Endothelial cell of umbilical vein (primary cell): Measurements from ENCODE around the gene ABTB2. TPM values are rescaled to one million over a fixed set of nuclear protein-coding genes. Genes with fewer than 3 reads are reported as not detected.

ENCODE experiments used
- BruUV-seq: library from RNA; stranded (reverse); fragments of 400-500 nt; replicated peaks from 2 replicates; lab custom pipeline; 2021; lab: Mats Ljungman, UMichigan
- CTCF ChIA-PET: fragments of 300-600, 350-600 bp; sonication (Branson Sonifier 250); formaldehyde crosslinking; loops from one replicate; lab custom pipeline; 2021; ENCODE audit warnings: antibody characterized with exemption, inconsistent platforms; lab: Charles Lee
- POLR2A ChIA-PET: fragments of 300-600, 350-600 bp; sonication (Branson Sonifier 250); formaldehyde crosslinking; loops from one replicate; lab custom pipeline; 2021; ENCODE audit warnings: antibody characterized with exemption, inconsistent platforms; lab: Charles Lee
- DNase-seq: peaks from one replicate; pipeline ENCODE4 v3.0.0-alpha.2; 2011; ENCODE audit warnings: low read depth, low spot score
- FAIRE-seq: peaks from 2 replicates; lab custom pipeline; 2011; peaks lifted over from hg19 to GRCh38; lab: Jason Lieb, UNC
- H2AFZ ChIP-seq: 2 replicates; pipeline ENCODE4 v1.6.0; 2012; ENCODE audit warnings: low read depth, low read length, control low read depth, inconsistent platforms
- H3K27ac ChIP-seq: 2 replicates; pipeline ENCODE4 v1.5.1; 2011; ENCODE audit warnings: low read depth, mild to moderate bottlenecking, control low read depth, low read length, moderate library complexity; ENCODE audit not compliant: insufficient read depth
- H3K27me3 ChIP-seq, 2 experiments: 2 replicates each; pipeline versions ENCODE4 v1.6.0 to v1.6.1; 2011; ENCODE audit warnings: low read length in 2 of 2, mixed read lengths in 1 of 2; ENCODE audit not compliant: control insufficient read depth in 2 of 2, insufficient read depth in 2 of 2
- H3K36me3 ChIP-seq, 2 experiments: 2 replicates in 1 of 2; 3 replicates in 1 of 2; pipeline ENCODE4 v1.5.1; 2011; ENCODE audit warnings: low read length in 2 of 2, mild to moderate bottlenecking in 1 of 2, moderate library complexity in 1 of 2; ENCODE audit not compliant: control insufficient read depth in 2 of 2, insufficient read depth in 2 of 2; ENCODE audit errors: extremely low read depth in 1 of 2
- H3K4me1 ChIP-seq: 3 replicates; pipeline ENCODE4 v1.5.1; 2011; ENCODE audit warnings: mild to moderate bottlenecking, low read length; ENCODE audit not compliant: control insufficient read depth, insufficient read depth; ENCODE audit errors: extremely low read depth
- H3K4me2 ChIP-seq: 2 replicates; pipeline ENCODE4 v1.6.1; 2011; ENCODE audit warnings: low read length, control low read depth, mixed read lengths; ENCODE audit not compliant: insufficient read depth
- H3K4me3 ChIP-seq, 3 experiments: fragments of 200-600 bp in 1 of 3; sonication (generic), shearing (Covaris generic) in 1 of 3; replicated peaks in 1 of 3; 2 replicates each; pipeline ENCODE4 v1.5.1; 2011 to 2016; ENCODE audit warnings: control low read depth in 3 of 3, low read length in 3 of 3, mild to moderate bottlenecking in 2 of 3, inconsistent platforms in 1 of 3, low read depth in 1 of 3, moderate library complexity in 1 of 3; ENCODE audit not compliant: insufficient read depth in 1 of 3
- H3K79me2 ChIP-seq: 2 replicates; pipeline ENCODE4 v1.6.0; 2012; ENCODE audit warnings: low read length, inconsistent platforms; ENCODE audit not compliant: control insufficient read depth, insufficient read depth
- H3K9ac ChIP-seq: replicated peaks from 2 replicates; pipeline ENCODE3; 2011; ENCODE audit warnings: low read length, control low read depth; ENCODE audit not compliant: insufficient read depth; ENCODE audit errors: extremely low read depth
- H3K9me1 ChIP-seq: replicated peaks from 3 replicates; pipeline ENCODE4 v1.6.0; 2011; ENCODE audit warnings: mild to moderate bottlenecking, low read length; ENCODE audit not compliant: control insufficient read depth, insufficient read depth; ENCODE audit errors: extremely low read depth
- H3K9me3 ChIP-seq: replicated peaks from 2 replicates; pipeline ENCODE4 v1.5.1; 2012; ENCODE audit warnings: low read length, inconsistent platforms; ENCODE audit not compliant: control insufficient read depth, insufficient read depth
- H4K20me1 ChIP-seq: replicated peaks from 2 replicates; pipeline ENCODE3; 2011; ENCODE audit warnings: mild to moderate bottlenecking, low read length; ENCODE audit not compliant: control insufficient read depth, insufficient read depth; ENCODE audit errors: extremely low read depth
- CTCF ChIP-seq, 2 donors: IDR thresholded peaks; 1 replicate in 1 of 2; 2 replicates in 1 of 2; pipeline ENCODE4 v1.5.1; 2011; ENCODE audit warnings: low read length in 2 of 2, mild to moderate bottlenecking in 2 of 2, moderate library complexity in 2 of 2, control low read depth in 1 of 2, inconsistent platforms in 1 of 2, low read depth in 1 of 2; ENCODE audit not compliant: insufficient read depth in 1 of 2; ENCODE audit errors: extremely low read depth in 1 of 2
- EZH2 ChIP-seq: IDR thresholded peaks from 2 replicates; pipeline ENCODE4 v1.6.1; 2012; ENCODE audit warnings: borderline replicate concordance, low read depth, mild to moderate bottlenecking, moderate library complexity, low read length, inconsistent platforms; ENCODE audit not compliant: severe bottlenecking
- FOS ChIP-seq: IDR thresholded peaks from 2 replicates; pipeline ENCODE4 v1.6.1; 2011; ENCODE audit warnings: mild to moderate bottlenecking, low read length, moderate library complexity, borderline replicate concordance; ENCODE audit not compliant: insufficient read depth
- GATA2 ChIP-seq: IDR thresholded peaks from 2 replicates; pipeline ENCODE4 v1.7.0; 2011; ENCODE audit warnings: low read depth, mild to moderate bottlenecking, moderate library complexity, mixed read lengths, low read length; ENCODE audit not compliant: insufficient read length, insufficient read depth
- JUN ChIP-seq: IDR thresholded peaks from 2 replicates; pipeline ENCODE4 v1.6.1; 2011; ENCODE audit warnings: borderline replicate concordance, low read depth; ENCODE audit not compliant: insufficient read length, insufficient read depth
- MYC ChIP-seq: IDR thresholded peaks from one replicate; pipeline ENCODE4 v1.6.1; 2011; ENCODE audit warnings: mild to moderate bottlenecking, low read depth, low read length
- POLR2A ChIP-seq: IDR thresholded peaks from 2 replicates; pipeline ENCODE4 v1.6.1; 2012; ENCODE audit warnings: low read depth, mild to moderate bottlenecking, control low read depth, low read length
- POLR2AphosphoS5 ChIP-seq: IDR thresholded peaks from 2 replicates; pipeline ENCODE4 v1.6.1; 2012; ENCODE audit warnings: low read depth, mild to moderate bottlenecking, control low read depth, low read length, moderate library complexity; ENCODE audit not compliant: insufficient read depth
- dilution Hi-C: fragments of 300-500 bp; cut with MboI; formaldehyde crosslinking; loops from one replicate; pipeline ENCODE4 v1.15.0; 2019; ENCODE audit warnings: low sequenced_read_pairs; ENCODE audit not compliant: extremely low pct_ligation_motif_present
- intact Hi-C: fragments of 100-400 bp; cut with micrococcal nuclease; formaldehyde crosslinking; loops from one replicate; pipeline ENCODE4 v1.10.0; 2022
- polyA plus RNA-seq, 4 experiments: library from polyadenylated mRNA; depleted of rRNA in 3 of 4; stranded (reverse) in 3 of 4; unstranded in 1 of 4; fragments of >200 nt; gene quantifications; 2 replicates each; pipeline versions ENCODE4 v1.2.1 to v1.2.3, GENCODE V29; 2011 to 2012; ENCODE audit warnings: missing spikeins in 1 of 4
- total RNA-seq: library from RNA; stranded (reverse); gene quantifications from 2 replicates; pipeline ENCODE4 v1.2.3, GENCODE V29; 2021
- TF ChIP-seq, protein P1 (sequence below): IDR thresholded peaks from 2 replicates; pipeline ENCODE4 v1.6.1; 2011; ENCODE audit not compliant: insufficient read depth, insufficient read length

The ABTB2 gene
- total and polyA plus RNA-seq, 2 donors (not counting 3 experiments of a cell fraction or from before 2014, with no cell fraction given): 0.11 to 0.14 TPM

GRCh38 chr11:34305780-34306179, 52.0 kb downstream of the ABTB2 start:
- DNase-seq (no peak), FAIRE-seq (no peak)
- Histone ChIP-seq H3K4me1 (no peaks in the 10 kb centered on the region), H3K36me3 (no peaks in the 10 kb centered on the region), H2AFZ (no peak overlapping the region), H3K9ac (no peak overlapping the region), H3K4me3 (no peak overlapping the region), H3K9me3 (no peaks in the 10 kb centered on the region), H3K79me2 (no peaks in the 10 kb centered on the region), H3K27me3 (peaks cover 0 to 2% of the 10 kb centered on the region in 2 experiments), H3K27ac (no peak overlapping the region), H4K20me1 (no peaks in the 10 kb centered on the region), H3K4me2 (no peak overlapping the region), H3K9me1 (no peaks in the 10 kb centered on the region)
- dilution Hi-C loops: no loop called here
- POLR2A ChIA-PET: no interaction called here
- BruUV-seq: no TSS peak
- intact Hi-C loops: no loop called here
- CTCF ChIA-PET: no interaction called here
- no peak for TF ChIP-seq CTCF (IDR thresholded peaks at IDR 0.05; ENCODE audit: extremely low read depth in 1 of 2, insufficient read depth in 1 of 2, low read depth in 1 of 2, low read length in 2 of 2)
- no peak for TF ChIP-seq GATA2
- no peak for TF ChIP-seq MYC
- TF ChIP-seq FOS: no peak
- TF ChIP-seq, protein P1, sequence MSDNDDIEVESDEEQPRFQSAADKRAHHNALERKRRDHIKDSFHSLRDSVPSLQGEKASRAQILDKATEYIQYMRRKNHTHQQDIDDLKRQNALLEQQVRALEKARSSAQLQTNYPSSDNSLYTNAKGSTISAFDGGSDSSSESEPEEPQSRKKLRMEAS: no peak
- TF ChIP-seq JUN: no peak
- no peak for TF ChIP-seq POLR2A
- TF ChIP-seq POLR2AphosphoS5: no peak
- no peak for TF ChIP-seq EZH2
